H1 (cell line): ENCODE measurements around the gene MRPL28. TPM values are rescaled to one million over a fixed set of nuclear protein-coding genes. Genes with fewer than 3 reads are reported as not detected.

Experiments used
- CTCF ChIA-PET: fragments of 300-600 bp; sonication (Branson Sonifier 250); formaldehyde crosslinking; loops from one replicate; lab custom pipeline; 2021; ENCODE audit not compliant: partially characterized antibody; lab: Charles Lee
- POLR2A ChIA-PET: fragments of 300-600 bp; sonication (Branson Sonifier 250); formaldehyde crosslinking; loops from one replicate; lab custom pipeline; 2021; ENCODE audit warnings: inconsistent platforms; ENCODE audit not compliant: partially characterized antibody; lab: Charles Lee
- DNase-seq, 2 experiments: peaks; one replicate each; pipeline versions ENCODE4 v3.0.0 to v3.0.0-alpha.2; 2010 to 2022; ENCODE audit warnings: low spot score in 2 of 2, low read depth in 1 of 2, mixed read lengths in 1 of 2
- FAIRE-seq: peaks from 2 replicates; lab custom pipeline; 2011; peaks lifted over from hg19 to GRCh38; lab: Jason Lieb, UNC
- H2AFZ ChIP-seq: 2 replicates; pipeline ENCODE4 v1.8.1; 2012; ENCODE audit warnings: low read length, inconsistent platforms
- H2AK5ac ChIP-seq: 2 replicates; pipeline ENCODE4 v1.6.1; 2013; ENCODE audit warnings: low read depth, low read length
- H2BK120ac ChIP-seq: replicated peaks from 2 replicates; pipeline ENCODE3; 2013; ENCODE audit warnings: low read depth, low read length, inconsistent platforms
- H2BK12ac ChIP-seq: 2 replicates; pipeline ENCODE4 v1.6.1; 2013; ENCODE audit warnings: low read depth, low read length
- H2BK15ac ChIP-seq: 2 replicates; pipeline ENCODE4 v1.6.1; 2013; ENCODE audit warnings: low read length
- H2BK20ac ChIP-seq: 2 replicates; pipeline ENCODE4 v1.6.1; 2013; ENCODE audit warnings: low read length
- H2BK5ac ChIP-seq: 2 replicates; pipeline ENCODE4 v1.6.1; 2013; ENCODE audit warnings: low read depth, low read length
- H3K14ac ChIP-seq: 2 replicates; pipeline ENCODE4 v1.6.1; 2013; ENCODE audit warnings: inconsistent platforms; ENCODE audit not compliant: insufficient read length
- H3K18ac ChIP-seq: 2 replicates; pipeline ENCODE4 v1.6.1; 2013; ENCODE audit warnings: low read length; ENCODE audit errors: extremely low read depth
- H3K23ac ChIP-seq: 2 replicates; pipeline ENCODE4 v1.6.1; 2013; ENCODE audit warnings: inconsistent platforms; ENCODE audit not compliant: insufficient read length
- H3K23me2 ChIP-seq: 2 replicates; pipeline ENCODE4 v1.6.1; 2013; ENCODE audit warnings: low read depth, low read length
- H3K27ac ChIP-seq: 2 replicates; pipeline ENCODE4 v1.6.1; 2011; ENCODE audit warnings: low read depth, low read length, inconsistent platforms
- H3K27me3 ChIP-seq, 4 experiments: replicated peaks in 1 of 4; 1 replicate in 1 of 4; 2 replicates in 3 of 4; pipeline versions ENCODE4 v1.6.1 to v1.8.1; 2011 to 2013; ENCODE audit warnings: low read length in 3 of 4, mild to moderate bottlenecking in 3 of 4, inconsistent platforms in 2 of 4, mixed read lengths in 2 of 4, moderate library complexity in 1 of 4; ENCODE audit not compliant: control insufficient read depth in 3 of 4, insufficient read depth in 3 of 4; ENCODE audit errors: extremely low read depth in 1 of 4
- H3K36me3 ChIP-seq, 4 experiments: 2 replicates each; pipeline versions ENCODE4 v1.6.1 to v1.8.1; 2011 to 2013; ENCODE audit warnings: mild to moderate bottlenecking in 4 of 4, low read length in 3 of 4, moderate library complexity in 2 of 4, control low read depth in 1 of 4, inconsistent platforms in 1 of 4; ENCODE audit not compliant: insufficient read depth in 4 of 4, control insufficient read depth in 2 of 4
- H3K4ac ChIP-seq: replicated peaks from 2 replicates; pipeline ENCODE3; 2013; ENCODE audit warnings: low read length, low read depth, mixed read lengths, inconsistent platforms; ENCODE audit not compliant: insufficient read length
- H3K4me1 ChIP-seq, 4 experiments: replicated peaks in 1 of 4; 1 replicate in 1 of 4; 2 replicates in 3 of 4; pipeline versions ENCODE4 v1.6.1 to v1.8.1; 2011 to 2013; ENCODE audit warnings: low read length in 3 of 4, inconsistent platforms in 2 of 4, mixed read lengths in 1 of 4; ENCODE audit not compliant: insufficient read depth in 4 of 4, control insufficient read depth in 3 of 4
- H3K4me2 ChIP-seq, 2 experiments: 2 replicates each; pipeline versions ENCODE4 v1.6.1 to v1.8.1; 2011 to 2013; ENCODE audit warnings: low read depth in 2 of 2, low read length in 2 of 2, control low read depth in 1 of 2, inconsistent platforms in 1 of 2, mild to moderate bottlenecking in 1 of 2; ENCODE audit not compliant: insufficient read depth in 1 of 2
- H3K4me3 ChIP-seq, 4 experiments: fragments of 200-600, 300-600 bp in 1 of 4; sonication (generic), shearing (Covaris generic), sonication (Bioruptor Twin) in 1 of 4; 2 replicates each; pipeline versions ENCODE4 v1.5.1 to v1.8.1; 2011 to 2016; ENCODE audit warnings: low read length in 4 of 4, low read depth in 3 of 4, control low read depth in 2 of 4, inconsistent platforms in 2 of 4, mild to moderate bottlenecking in 2 of 4, mixed read lengths in 1 of 4, moderate library complexity in 1 of 4; ENCODE audit not compliant: insufficient read depth in 2 of 4; ENCODE audit errors: extremely low read depth in 1 of 4
- H3K56ac ChIP-seq: replicated peaks from 2 replicates; pipeline ENCODE3; 2013; ENCODE audit warnings: low read depth, mild to moderate bottlenecking, mixed read lengths, low read length, inconsistent platforms; ENCODE audit not compliant: insufficient read length
- H3K79me1 ChIP-seq: 2 replicates; pipeline ENCODE4 v1.6.1; 2013; ENCODE audit warnings: low read depth, low read length, control low read depth
- H3K79me2 ChIP-seq, 2 experiments: 2 replicates each; pipeline versions ENCODE4 v1.6.1 to v1.8.1; 2012 to 2013; ENCODE audit warnings: low read length in 2 of 2, mild to moderate bottlenecking in 2 of 2, inconsistent platforms in 1 of 2; ENCODE audit not compliant: insufficient read depth in 2 of 2, control insufficient read depth in 1 of 2
- H3K9ac ChIP-seq, 4 experiments: replicated peaks in 1 of 4; 1 replicate in 1 of 4; 2 replicates in 3 of 4; pipeline versions ENCODE4 v1.6.1 to v1.8.1; 2011 to 2013; ENCODE audit warnings: low read depth in 3 of 4, low read length in 3 of 4, control low read depth in 2 of 4, mild to moderate bottlenecking in 2 of 4, moderate library complexity in 2 of 4, inconsistent platforms in 1 of 4; ENCODE audit errors: extremely low read depth in 1 of 4
- H3K9me3 ChIP-seq, 2 experiments: 2 replicates each; pipeline versions ENCODE4 v1.6.1 to v1.8.1; 2012 to 2013; ENCODE audit warnings: mild to moderate bottlenecking in 2 of 2, moderate library complexity in 2 of 2, control low read depth in 1 of 2, inconsistent platforms in 1 of 2, low read depth in 1 of 2, low read length in 1 of 2, mixed read lengths in 1 of 2; ENCODE audit not compliant: insufficient read depth in 2 of 2
- H4K20me1 ChIP-seq, 2 experiments: replicated peaks in 1 of 2; 2 replicates each; pipeline versions ENCODE3 to v1.8.1; 2011 to 2013; ENCODE audit warnings: inconsistent platforms in 2 of 2, low read length in 2 of 2, mild to moderate bottlenecking in 1 of 2; ENCODE audit not compliant: insufficient read depth in 2 of 2, control insufficient read depth in 1 of 2
- H4K5ac ChIP-seq: 2 replicates; pipeline ENCODE4 v1.6.1; 2013; ENCODE audit warnings: low read length, low read depth, mixed read lengths, inconsistent platforms; ENCODE audit not compliant: insufficient read length
- H4K8ac ChIP-seq: 2 replicates; pipeline ENCODE4 v1.8.0; 2013; ENCODE audit warnings: mild to moderate bottlenecking, moderate library complexity, low read length, inconsistent platforms; ENCODE audit not compliant: insufficient read depth; ENCODE audit errors: extremely low read depth
- H4K91ac ChIP-seq: replicated peaks from 2 replicates; pipeline ENCODE3; 2013; ENCODE audit warnings: low read length, mixed read lengths, inconsistent platforms; ENCODE audit not compliant: insufficient read length
- ASH2L ChIP-seq: fragments of 200-600, 300-600 bp; sonication (generic); IDR thresholded peaks from one replicate; pipeline ENCODE4 v1.7.1; 2017; ENCODE audit warnings: low read length
- ATF2 ChIP-seq: IDR thresholded peaks from 2 replicates; pipeline ENCODE4 v1.6.1; 2012; ENCODE audit warnings: low read length, inconsistent platforms
- ATF3 ChIP-seq: IDR thresholded peaks from 2 replicates; pipeline ENCODE4 v1.6.1; 2011; ENCODE audit warnings: low read depth, mild to moderate bottlenecking, low read length; ENCODE audit not compliant: insufficient read depth
- EZH2 ChIP-seq: fragments of 200-600 bp; sonication (generic); IDR thresholded peaks from 2 replicates; pipeline ENCODE4 v1.7.1; 2012; ENCODE audit warnings: low read depth, mild to moderate bottlenecking, moderate library complexity, low read length, inconsistent platforms; ENCODE audit not compliant: severe bottlenecking
- MAX ChIP-seq: IDR thresholded peaks from 2 replicates; pipeline ENCODE4 v1.6.1; 2012; ENCODE audit warnings: inconsistent platforms
- SIRT6 ChIP-seq: IDR thresholded peaks from one replicate; pipeline ENCODE4 v1.7.1; 2012; ENCODE audit warnings: low read length, inconsistent platforms
- SP2 ChIP-seq: IDR thresholded peaks from 2 replicates; pipeline ENCODE4 v1.6.1; 2012; ENCODE audit warnings: mild to moderate bottlenecking, low read length, inconsistent platforms
- TAF7 ChIP-seq: optimal IDR thresholded peaks from 2 replicates; pipeline ENCODE3; 2011; ENCODE audit warnings: low read depth, mild to moderate bottlenecking, inconsistent platforms, low read length, moderate library complexity, borderline replicate concordance
- TEAD4 ChIP-seq: IDR thresholded peaks from 2 replicates; pipeline ENCODE4 v1.6.1; 2012; ENCODE audit warnings: low read depth, low read length, inconsistent platforms, mixed read lengths
- WGBS, 2 experiments: shearing (Covaris generic) in 1 of 2; methylation state at CpG; one replicate each; pipeline versions ENCODE4 v1.1.6 to v1.1.7; 2013 to 2015; ENCODE audit warnings: low lambda C conversion rate in 2 of 2, mixed read lengths in 2 of 2, inconsistent platforms in 1 of 2, low coverage in 1 of 2, missing lambda C conversion rate in 1 of 2; ENCODE audit not compliant: insufficient replicate concordance in 2 of 2, insufficient coverage in 1 of 2, insufficient read length in 1 of 2; ENCODE audit errors: extremely low coverage in 1 of 2, missing lambda C conversion rate in 1 of 2; 5-methylcytosine and 5-hydroxymethylcytosine counted together
- polyA plus RNA-seq, 7 experiments: library from polyadenylated mRNA; depleted of rRNA in 3 of 7; stranded (reverse) in 5 of 7; unstranded in 2 of 7; fragments of >200 nt in 5 of 7; fragments of 200-250 nt in 2 of 7; gene quantifications; 1 replicate in 5 of 7; 2 replicates in 1 of 7; 4 replicates in 1 of 7; pipeline versions ENCODE4 v1.2.1 to v1.2.3, GENCODE V29; 2011 to 2013; ENCODE audit warnings: missing spikeins in 2 of 7, mixed read lengths in 2 of 7
- total RNA-seq: library from RNA; stranded (reverse); fragmentation: NEBNext Ultra II Directional; extraction: Animal tissue kit (Norgen Biotek cat#: 25700); gene quantifications from 2 replicates; pipeline ENCODE4 v1.2.1, GENCODE V29; 2021

The MRPL28 gene
- total and polyA plus RNA-seq, 2 of the 8 experiments (the other 6 are each of a cell fraction or from before 2014, with no cell fraction given): 88.9 to 188 TPM

- DNase-seq: no peak
- Histone ChIP-seq H3K56ac (no peak overlapping the region), H3K27ac (no peak overlapping the region), H4K20me1 (peaks cover 0 to 3% of the 10 kb centered on the region in 2 experiments), H2AFZ (no peak overlapping the region; the same call in 1 of the 2 replicates), H2BK5ac (no peak overlapping the region), H2BK12ac (peak overlapping the region; percentile 39; the same call in 1 of the 2 replicates), H3K36me3 (no peaks in the 10 kb centered on the region), H3K23ac (no peak overlapping the region), H3K4ac (no peak overlapping the region), H2BK120ac (no peak overlapping the region), H3K23me2 (no peaks in the 10 kb centered on the region), H3K14ac (no peak overlapping the region), H3K4me1 (no peaks in the 10 kb centered on the region; a peak in 2 of 7 replicates), H4K91ac (no peak overlapping the region), H3K9me3 (no peaks in the 10 kb centered on the region), H3K4me2 (no peak overlapping the region), H3K18ac (no peak overlapping the region), H2BK15ac (no peak overlapping the region), H2BK20ac (no peak overlapping the region), H3K27me3 (no peaks in the 10 kb centered on the region), H2AK5ac (no peak overlapping the region), H3K9ac (no peak overlapping the region), H3K79me1 (no peaks in the 10 kb centered on the region), H3K4me3 (no peak overlapping the region), H4K8ac (peak overlapping the region; percentile 39; the same call in 1 of the 2 replicates), H3K79me2 (no peaks in the 10 kb centered on the region), H4K5ac (no peak overlapping the region)
- 97% methylated on average over 38 of the region's 47 CpGs; no CpG with 5 or more reads in 1 of the 2 experiments for WGBS, 2 experiments
- FAIRE-seq: no peak
- CTCF ChIA-PET: interaction anchor here (0.9 to 2.7 kb wide), 9 partner anchors 9 to 286 kb away, joined by 3 to 15 read pairs (median 4); no protein-coding TSS in a partner anchor
- POLR2A ChIA-PET: no interaction called here
- no peak for TF ChIP-seq SP2
- TF ChIP-seq ATF3: no peak
- TF ChIP-seq EZH2: no peak
- no peak for TF ChIP-seq TEAD4
- no peak for TF ChIP-seq MAX
- TF ChIP-seq ASH2L: no peak
- TF ChIP-seq SIRT6: no peak
- no peak for TF ChIP-seq ATF2
- no peak for TF ChIP-seq TAF7
Measured at GRCh38 chr16:360698-361336, 9.5 kb downstream of the MRPL28 start.
